ENCODE data around the gene TNFRSF1A. TPM values are rescaled to one million over a fixed set of nuclear protein-coding genes. Genes with fewer than 3 reads are reported as not detected.
A peak's percentile ranks its signal among the peaks of the same experiment; 100 is the strongest.

Gene TNFRSF1A
- total and polyA plus RNA-seq, 2 of the 13 experiments (the other 11 are each of a cell fraction or from before 2014, with no cell fraction given): 41.5 to 61.2 TPM

- TF ChIP-seq E2F5 (CRISPR knock-in tag; conservative IDR thresholded peaks at IDR 0.05) (no peak), ZSCAN21 (CRISPR knock-in tag; IDR thresholded peaks at IDR 0.05; ENCODE audit: borderline replicate concordance) (no peak), CREM (IDR thresholded peaks at IDR 0.05) (peak; percentile 17; the same call in 1 of the 2 replicates), CREM (CRISPR knock-in tag; IDR thresholded peaks at IDR 0.05) (no peak), NR1H2 (CRISPR knock-in tag; IDR thresholded peaks at IDR 0.05; ENCODE audit: borderline replicate concordance, low read depth) (no peak), ELF1 (CRISPR knock-in tag; IDR thresholded peaks at IDR 0.05) (peak; percentile 55), TFE3 (CRISPR knock-in tag; IDR thresholded peaks at IDR 0.05) (no peak; the same call in 1 of the 2 replicates), MAFK (conservative IDR thresholded peaks at IDR 0.05 in 1 of 2, IDR thresholded peaks at IDR 0.05 in 1 of 2; ENCODE audit: low read length in 2 of 2) (0 out of 4 replicates have a peak, but pooled peaks of 1 of the 2 experiments have one; percentile 13), TBP (CRISPR knock-in tag; IDR thresholded peaks at IDR 0.05) (no peak), PRDM15 (CRISPR knock-in tag; IDR thresholded peaks at IDR 0.05) (no peak), IRF2 (CRISPR knock-in tag; IDR thresholded peaks at IDR 0.05) (0 out of 2 replicates have a peak, but pooled peaks have one; percentile 3), EEA1 (CRISPR knock-in tag; IDR thresholded peaks at IDR 0.05; ENCODE audit: borderline replicate concordance) (no peak), CCDC6 (CRISPR knock-in tag; IDR thresholded peaks at IDR 0.05) (no peak), ELF4 (CRISPR knock-in tag; IDR thresholded peaks at IDR 0.05; ENCODE audit: borderline replicate concordance) (no peak), SIX1 (CRISPR knock-in tag; IDR thresholded peaks at IDR 0.05; ENCODE audit: borderline replicate concordance) (no peak), KDM3A (CRISPR knock-in tag; IDR thresholded peaks at IDR 0.05; ENCODE audit: low read depth) (no peak), PLSCR1 (CRISPR knock-in tag; IDR thresholded peaks at IDR 0.05; ENCODE audit: borderline replicate concordance) (no peak), EHMT2 (IDR thresholded peaks at IDR 0.05; ENCODE audit: borderline replicate concordance, low read depth, low read length) (0 out of 2 replicates have a peak, but pooled peaks have one; percentile 32), ARID3A (IDR thresholded peaks at IDR 0.05; ENCODE audit: low read depth, low read length) (peak; percentile 68), MXI1 (IDR thresholded peaks at IDR 0.05; ENCODE audit: borderline replicate concordance, low read depth, low read length) (peak; percentile 96), STAT5B (CRISPR knock-in tag; IDR thresholded peaks at IDR 0.05) (no peak), ZNF207 (IDR thresholded peaks at IDR 0.05; ENCODE audit: borderline replicate concordance) (no peak)
Observed at GRCh38 chr12:6295094-6295811, 46.6 kb downstream of the TNFRSF1A start (continued).
